Left ventricle myocardium inferior (tissue), 1 donor: ENCODE data around the gene TACC3. TPM values are rescaled to one million over a fixed set of nuclear protein-coding genes. Genes with fewer than 3 reads are reported as not detected.

Experiments used
- DNase-seq: peaks from one replicate; pipeline ENCODE4 v3.0.0-alpha.2; 2020
- H3K27ac ChIP-seq: fragments of 200-600 bp; replicated peaks from 2 replicates; pipeline ENCODE4 v1.8.0; 2021
- H3K27me3 ChIP-seq: fragments of 200-600 bp; 2 replicates; pipeline ENCODE4 v1.8.0; 2021; ENCODE audit warnings: low read depth
- H3K36me3 ChIP-seq: fragments of 200-600 bp; 2 replicates; pipeline ENCODE4 v1.8.0; 2021
- H3K4me1 ChIP-seq: fragments of 200-600 bp; 2 replicates; pipeline ENCODE4 v1.8.0; 2021
- H3K4me3 ChIP-seq: fragments of 200-600 bp; 2 replicates; pipeline ENCODE4 v1.8.0; 2021; ENCODE audit warnings: mild to moderate bottlenecking, moderate library complexity
- H3K9me3 ChIP-seq: fragments of 200-600 bp; replicated peaks from 2 replicates; pipeline ENCODE4 v1.8.0; 2021
- intact Hi-C: fragments of 100-400 bp; cut with micrococcal nuclease; formaldehyde crosslinking; loops from one replicate; pipeline ENCODE4 v1.11.0; 2022
- total RNA-seq: library from RNA; stranded (reverse); fragmentation: NEBNext Ultra II Directional; extraction: Animal tissue kit (Norgen Biotek cat#: 25700); gene quantifications from one replicate; pipeline ENCODE4 v1.2.1, GENCODE V29; 2021
- TF ChIP-seq, protein P1 (sequence below): fragments of 200-600 bp; IDR thresholded peaks from 2 replicates; pipeline ENCODE4 v1.8.0; 2021; ENCODE audit warnings: antibody characterized with exemption, mild to moderate bottlenecking, borderline replicate concordance
- donor health status: DM: no; HTN: yes; CAD: no; lungs with severe emphysema.

TACC3 gene
- total RNA-seq, 1 donor from 2014 or later, result 5.8 TPM

DNA sequence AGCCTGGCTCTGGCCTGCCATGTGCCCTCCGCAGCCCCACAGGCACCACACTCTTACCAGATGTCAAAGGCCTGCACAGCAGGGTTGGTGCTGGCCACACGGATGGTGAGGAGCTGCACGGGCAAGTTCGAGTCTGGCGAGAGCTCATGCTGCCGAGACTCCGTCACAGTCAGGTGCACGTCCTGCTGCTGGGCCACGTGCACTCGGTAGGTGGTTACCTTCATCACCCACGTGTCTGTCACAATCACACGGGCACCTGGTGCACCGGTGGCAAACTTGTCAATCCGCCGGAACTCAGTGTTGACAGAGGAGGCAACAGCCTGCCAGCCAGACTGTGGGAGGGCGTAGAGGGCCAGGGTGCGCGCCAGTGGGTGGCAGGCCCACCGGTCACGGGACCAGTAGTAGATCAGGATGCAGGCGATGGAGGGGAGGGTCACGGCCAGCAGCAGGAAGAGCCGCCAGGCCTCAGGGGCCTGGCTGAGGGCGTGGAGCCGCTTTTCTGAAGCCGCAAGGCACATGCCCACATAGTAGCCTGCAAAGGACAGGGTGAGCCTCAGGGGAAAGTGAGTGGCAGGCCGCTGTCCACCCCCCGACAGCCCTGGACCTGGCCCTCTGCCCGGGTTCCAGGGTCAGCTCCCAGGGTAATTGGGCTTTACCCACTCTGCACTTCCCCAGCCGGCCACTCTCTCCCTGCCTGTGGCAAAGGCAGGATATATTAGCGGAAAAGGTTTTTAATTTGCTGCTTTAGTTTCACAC, 3.0 kb upstream of the TACC3 start:
- Histone ChIP-seq H3K4me3 (no peak overlapping the region), H3K36me3 (peaks cover 21% of the 10 kb centered on the region), H3K4me1 (peaks cover 88% of the 10 kb centered on the region), H3K27me3 (no peaks in the 10 kb centered on the region), H3K27ac (peak overlapping the region; percentile 16), H3K9me3 (no peaks in the 10 kb centered on the region)
- intact Hi-C loops, result no loop called here
- TF ChIP-seq, protein P1, sequence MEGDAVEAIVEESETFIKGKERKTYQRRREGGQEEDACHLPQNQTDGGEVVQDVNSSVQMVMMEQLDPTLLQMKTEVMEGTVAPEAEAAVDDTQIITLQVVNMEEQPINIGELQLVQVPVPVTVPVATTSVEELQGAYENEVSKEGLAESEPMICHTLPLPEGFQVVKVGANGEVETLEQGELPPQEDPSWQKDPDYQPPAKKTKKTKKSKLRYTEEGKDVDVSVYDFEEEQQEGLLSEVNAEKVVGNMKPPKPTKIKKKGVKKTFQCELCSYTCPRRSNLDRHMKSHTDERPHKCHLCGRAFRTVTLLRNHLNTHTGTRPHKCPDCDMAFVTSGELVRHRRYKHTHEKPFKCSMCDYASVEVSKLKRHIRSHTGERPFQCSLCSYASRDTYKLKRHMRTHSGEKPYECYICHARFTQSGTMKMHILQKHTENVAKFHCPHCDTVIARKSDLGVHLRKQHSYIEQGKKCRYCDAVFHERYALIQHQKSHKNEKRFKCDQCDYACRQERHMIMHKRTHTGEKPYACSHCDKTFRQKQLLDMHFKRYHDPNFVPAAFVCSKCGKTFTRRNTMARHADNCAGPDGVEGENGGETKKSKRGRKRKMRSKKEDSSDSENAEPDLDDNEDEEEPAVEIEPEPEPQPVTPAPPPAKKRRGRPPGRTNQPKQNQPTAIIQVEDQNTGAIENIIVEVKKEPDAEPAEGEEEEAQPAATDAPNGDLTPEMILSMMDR, result no peak
- no peak for DNase-seq

DNA sequence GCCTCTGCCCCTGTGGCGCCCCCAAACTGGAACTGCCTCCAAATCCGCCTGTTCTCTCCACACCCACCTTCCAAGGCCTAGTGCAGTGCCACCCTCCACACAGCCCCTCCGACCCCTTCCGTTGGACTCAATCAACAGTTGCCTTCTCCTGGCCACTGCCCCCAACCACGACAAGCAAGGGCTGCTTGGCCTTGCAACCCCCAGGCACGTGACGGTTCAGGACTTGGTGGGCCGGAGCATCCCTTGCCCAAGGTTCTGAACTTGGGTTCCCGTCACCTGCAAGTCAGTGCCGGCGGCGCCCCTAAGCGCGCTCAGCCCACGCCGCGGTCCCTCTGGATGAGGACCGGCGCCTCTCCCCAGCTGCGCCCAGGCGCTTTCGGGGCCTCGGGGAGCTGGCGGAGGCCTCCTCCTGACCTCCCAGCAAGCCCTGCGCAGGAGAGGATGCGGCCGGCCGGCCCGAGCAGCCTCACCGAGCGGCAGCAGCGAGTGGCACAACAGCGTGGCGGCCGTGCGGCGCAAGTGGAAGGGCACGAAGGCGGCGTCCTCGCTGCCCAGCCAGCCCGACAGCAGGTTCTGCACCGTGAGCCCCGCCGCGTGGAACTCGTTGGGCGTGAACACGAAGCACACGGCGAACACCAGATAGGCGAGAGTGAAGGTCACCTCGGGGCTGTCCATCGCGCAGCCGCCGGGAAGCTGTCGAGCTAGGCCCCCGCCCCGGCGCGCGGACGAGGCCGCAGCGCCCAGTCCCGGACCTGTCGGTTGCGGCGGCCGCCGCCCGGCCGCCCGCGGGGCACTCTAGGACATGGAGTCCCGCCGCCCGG, 948 bp upstream of the TACC3 start:
- Histone ChIP-seq H3K27me3 (no peaks in the 10 kb centered on the region), H3K4me3 (peak overlapping the region; percentile 81), H3K9me3 (no peaks in the 10 kb centered on the region), H3K4me1 (peaks cover 67% of the 10 kb centered on the region), H3K27ac (peak overlapping the region; percentile 98), H3K36me3 (peaks cover 29% of the 10 kb centered on the region)
- TF ChIP-seq, protein P1, result no peak
- intact Hi-C loops, result loop anchor here (10.0 kb wide), 1 partner anchor 366 kb away; no protein-coding TSS in a partner anchor
- DNase-seq, result peak; percentile 46

DNA sequence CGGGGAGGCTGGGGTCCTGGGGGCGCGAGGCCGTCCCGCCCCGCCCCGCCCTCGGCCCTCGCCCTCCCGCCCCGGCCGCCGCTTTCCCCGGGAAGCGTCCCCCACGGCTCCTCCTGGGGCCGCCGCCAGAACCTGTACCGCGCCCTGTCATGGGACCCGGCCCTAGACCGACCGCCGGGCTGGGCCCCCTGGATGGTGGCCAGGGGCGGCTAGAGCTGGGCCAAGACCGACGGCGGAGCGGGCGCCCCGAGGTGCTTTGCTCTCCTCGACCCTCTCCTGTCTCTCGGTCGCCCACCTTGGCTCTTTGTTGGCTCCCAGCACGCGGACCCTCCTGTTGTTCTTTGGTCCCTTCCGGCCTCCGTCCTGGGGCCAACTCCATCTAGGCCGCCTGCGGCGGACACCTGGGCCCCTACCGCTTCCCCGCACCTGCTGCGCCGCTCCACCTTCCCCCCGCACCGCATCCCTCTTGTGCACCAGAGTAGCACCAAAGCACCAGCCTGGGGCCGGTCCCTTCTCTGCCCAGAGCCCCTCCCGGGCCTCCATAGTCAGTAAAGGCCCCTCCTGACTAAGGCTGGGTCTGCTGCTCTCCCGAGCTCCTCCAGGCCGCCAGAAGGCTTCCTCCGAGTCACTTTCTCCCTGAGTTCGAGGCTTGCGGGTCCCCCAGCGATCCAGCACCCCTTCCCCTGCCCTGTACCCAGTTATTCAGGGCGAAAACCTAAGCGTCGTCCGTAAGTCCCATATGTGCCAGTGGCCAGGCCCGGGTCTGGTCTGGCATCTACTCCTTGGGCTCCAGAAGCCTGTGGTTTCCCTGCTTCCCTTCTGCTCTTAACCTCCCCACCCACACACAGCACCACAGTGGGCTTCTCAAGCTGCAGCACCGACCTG, 587 bp downstream of the TACC3 start:
- H3K27me3 ChIP-seq, result no peaks in the 10 kb centered on the region
- intact Hi-C loops, result loop anchor here (10.0 kb wide), 1 partner anchor 367 kb away; no protein-coding TSS in a partner anchor
- peak overlapping the region; percentile 81 for H3K4me3 ChIP-seq
- peaks cover 66% of the 10 kb centered on the region for H3K4me1 ChIP-seq
- TF ChIP-seq, protein P1, result no peak
- H3K27ac ChIP-seq, result peak overlapping the region; percentile 98
- H3K9me3 ChIP-seq, result no peaks in the 10 kb centered on the region
- peaks cover 23% of the 10 kb centered on the region for H3K36me3 ChIP-seq
- no peak for DNase-seq

DNA sequence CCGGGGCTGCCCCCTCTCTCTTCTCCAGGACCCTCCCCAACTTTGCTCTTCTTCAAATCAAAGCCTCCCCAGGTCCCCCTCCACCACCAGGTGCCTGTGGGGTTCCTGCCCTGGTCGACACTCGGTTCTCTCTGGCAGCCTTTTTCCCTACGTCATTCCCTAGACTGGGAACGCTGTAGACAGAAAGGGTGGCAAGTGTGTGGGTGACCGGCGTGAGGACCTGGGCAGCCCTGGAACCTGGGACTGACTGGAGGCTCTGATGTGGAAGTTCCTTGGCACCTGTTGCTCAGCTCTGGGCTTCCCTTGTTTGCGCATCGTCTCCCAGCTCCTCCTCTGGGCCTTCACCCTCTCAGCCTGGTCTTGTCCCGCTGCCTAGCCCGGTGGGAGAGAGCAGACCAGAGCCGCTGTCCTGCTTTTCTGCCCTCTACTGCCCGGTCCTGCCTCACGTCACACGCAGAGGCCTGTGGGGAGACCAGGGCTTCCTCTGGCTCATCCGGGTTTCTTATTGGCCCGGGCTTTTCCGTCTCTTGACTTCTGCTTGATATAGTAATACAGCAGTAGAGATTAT, 1.3 kb downstream of the TACC3 start:
- TF ChIP-seq, protein P1, result no peak
- Histone ChIP-seq H3K9me3 (no peaks in the 10 kb centered on the region), H3K36me3 (peaks cover 16% of the 10 kb centered on the region), H3K4me3 (peak overlapping the region; percentile 81), H3K27ac (peak overlapping the region; percentile 58), H3K4me1 (peaks cover 62% of the 10 kb centered on the region), H3K27me3 (no peaks in the 10 kb centered on the region)
- peak; percentile 14 for DNase-seq
- intact Hi-C loops, result loop anchor here (10.0 kb wide), 1 partner anchor 368 kb away; no protein-coding TSS in a partner anchor
